CD4-positive, alpha-beta T cell (primary cell): ENCODE measurements around the gene KIF20A. TPM values are rescaled to one million over a fixed set of nuclear protein-coding genes. Genes with fewer than 3 reads are reported as not detected.
"Not testable (repeated sequence)": the region's sequence is repeated elsewhere in the genome, so short reads cannot be mapped to it uniquely, and the experiment has no call there.

Experiments
- ATAC-seq: fragments of 200-7000 bp; cut with Tn5 transposase; one replicate; pipeline ENCODE4 v1.10.0; 2022; ENCODE audit warnings: mild to moderate bottlenecking; ENCODE audit not compliant: poor library complexity
- CTCF ChIA-PET: fragments of 350-600 bp; sonication (Branson Sonifier 250); formaldehyde crosslinking; loops from one replicate; lab custom pipeline; 2021; ENCODE audit warnings: antibody characterized with exemption, inconsistent platforms; lab: Charles Lee
- POLR2A ChIA-PET: fragments of 350-600 bp; sonication (Branson Sonifier 250); formaldehyde crosslinking; loops from one replicate; lab custom pipeline; 2021; ENCODE audit warnings: antibody characterized with exemption, inconsistent platforms; lab: Charles Lee
- DNase-seq, 14 experiments: peaks; one replicate each; pipeline ENCODE4 v3.0.0-alpha.2; 2013 to 2020; ENCODE audit warnings: mixed read lengths in 2 of 14
- H3K27ac ChIP-seq, 2 donors: one replicate each; pipeline versions ENCODE4 v1.5.1 to v1.7.0; 2013; ENCODE audit warnings: low read length in 2 of 2, low read depth in 1 of 2, mild to moderate bottlenecking in 1 of 2
- H3K27me3 ChIP-seq, 2 experiments: 1 replicate in 1 of 2; 2 replicates in 1 of 2; pipeline versions ENCODE4 v1.6.1 to v1.7.0; 2013; ENCODE audit warnings: low read length in 2 of 2, control low read depth in 1 of 2, mild to moderate bottlenecking in 1 of 2, moderate library complexity in 1 of 2; ENCODE audit not compliant: insufficient read depth in 2 of 2, control insufficient read depth in 1 of 2
- H3K36me3 ChIP-seq: one replicate; pipeline ENCODE4 v1.6.1; 2013; ENCODE audit warnings: low read length, control low read depth; ENCODE audit not compliant: insufficient read depth
- H3K4me1 ChIP-seq: one replicate; pipeline ENCODE4 v1.6.1; 2013; ENCODE audit warnings: low read length, control low read depth; ENCODE audit not compliant: insufficient read depth
- H3K4me3 ChIP-seq: one replicate; pipeline ENCODE4 v1.5.1; 2013; ENCODE audit warnings: mild to moderate bottlenecking, low read length, moderate library complexity
- H3K9me3 ChIP-seq, 2 experiments: 1 replicate in 1 of 2; 2 replicates in 1 of 2; pipeline versions ENCODE4 v1.6.1 to v1.7.0; 2013; ENCODE audit warnings: low read length in 2 of 2, mild to moderate bottlenecking in 2 of 2, control low read depth in 1 of 2, moderate library complexity in 1 of 2; ENCODE audit not compliant: control insufficient read depth in 1 of 2, insufficient read depth in 1 of 2
- H3K27ac Mint-ChIP-seq: one replicate; pipeline ENCODE4 v1.8.0; 2020; ENCODE audit warnings: mixed read lengths
- H3K27me3 Mint-ChIP-seq: one replicate; pipeline ENCODE4 v1.8.0; 2021; ENCODE audit warnings: mixed read lengths
- H3K36me3 Mint-ChIP-seq: one replicate; pipeline ENCODE4 v1.8.0; 2021; ENCODE audit warnings: low read depth, mixed read lengths
- H3K4me1 Mint-ChIP-seq: one replicate; pipeline ENCODE4 v1.8.0; 2021; ENCODE audit warnings: low read depth, mixed read lengths
- H3K4me3 Mint-ChIP-seq: one replicate; pipeline ENCODE4 v1.8.0; 2020; ENCODE audit warnings: mild to moderate bottlenecking, mixed read lengths
- H3K9me3 Mint-ChIP-seq: one replicate; pipeline ENCODE4 v1.8.0; 2020; ENCODE audit warnings: mixed read lengths
- CTCF ChIP-seq: fragments of 200-600 bp; IDR thresholded peaks from one replicate; pipeline ENCODE4 v1.8.0; 2022; ENCODE audit warnings: antibody characterized with exemption, mild to moderate bottlenecking
- intact Hi-C, 2 experiments: fragments of 100-400 bp; cut with DNase I in 1 of 2; cut with micrococcal nuclease in 1 of 2; formaldehyde crosslinking; loops; one replicate each; pipeline versions ENCODE4 v1.15.1 to v1.9.0; 2023 to 2025; cut with DNase I, micrococcal nuclease
- total RNA-seq, 174 experiments: library from RNA in 2 of 174; stranded (reverse) in 2 of 174; gene quantifications; one replicate each; pipeline ENCODE4 v1.2.3 and lab custom pipeline; 2021 to 2026

KIF20A gene
- total RNA-seq, 2 experiments from 2014 or later: not detected

- H3K36me3 Mint-ChIP-seq: no peaks in the 10 kb centered on the region
- intact Hi-C loops: no loop called here
- H3K9me3 Mint-ChIP-seq: no peaks in the 10 kb centered on the region
- Histone ChIP-seq H3K27ac (no peak overlapping the region), H3K4me3 (no peak overlapping the region), H3K9me3 (no peaks in the 10 kb centered on the region), H3K36me3 (no peaks in the 10 kb centered on the region), H3K27me3 (peaks cover 3 to 7% of the 10 kb centered on the region in 2 experiments), H3K4me1 (peaks cover 3% of the 10 kb centered on the region)
- no peaks in the 10 kb centered on the region for H3K4me1 Mint-ChIP-seq
- no peak overlapping the region for H3K27ac Mint-ChIP-seq
- H3K27me3 Mint-ChIP-seq: peaks cover 25% of the 10 kb centered on the region
- ChIA-PET POLR2A (no interaction called here), CTCF (interaction anchor here (0.8 kb wide), 1 partner anchor 8 kb away, joined by 3 read pairs; no protein-coding TSS in a partner anchor)
- no peak overlapping the region for H3K4me3 Mint-ChIP-seq
- TF ChIP-seq CTCF: no peak
- ATAC-seq (no peak), DNase-seq (no peak)
Measured at GRCh38 chr5:138141734-138142133, 37.2 kb upstream of the KIF20A start.

GRCh38 chr5:138143578-138143977 lies 35.3 kb upstream of the KIF20A start:
- H3K4me3 ChIP-seq, DNase-seq, ATAC-seq, H3K4me1 Mint-ChIP-seq, H3K4me1 ChIP-seq, H3K36me3 ChIP-seq, H3K27me3 ChIP-seq, H3K9me3 Mint-ChIP-seq, H3K9me3 ChIP-seq, intact Hi-C loops, H3K27ac Mint-ChIP-seq, H3K4me3 Mint-ChIP-seq, H3K36me3 Mint-ChIP-seq, H3K27ac ChIP-seq: not testable (repeated sequence)
- CTCF ChIA-PET: interaction anchor here (1.2 kb wide), 1 partner anchor 10 kb away, joined by 4 read pairs; no protein-coding TSS in a partner anchor
- H3K27me3 Mint-ChIP-seq: peaks cover 16% of the 10 kb centered on the region
- POLR2A ChIA-PET: interaction anchor here (0.5 kb wide), 1 partner anchor 45 kb away, joined by 3 read pairs; no protein-coding TSS in a partner anchor

- H3K27me3 Mint-ChIP-seq: no peaks in the 10 kb centered on the region
- no peak overlapping the region for H3K4me3 ChIP-seq
- H3K27ac ChIP-seq: no peak overlapping the region
- intact Hi-C loops: no loop called here
- DNase-seq (no peak), ATAC-seq (no peak)
- H3K4me1 Mint-ChIP-seq: no peaks in the 10 kb centered on the region
- no peaks in the 10 kb centered on the region for H3K36me3 Mint-ChIP-seq
- H3K4me1 ChIP-seq: no peaks in the 10 kb centered on the region
- no peaks in the 10 kb centered on the region for H3K36me3 ChIP-seq
- no peak overlapping the region for H3K27ac Mint-ChIP-seq
- ChIA-PET CTCF (no interaction called here), POLR2A (no interaction called here)
- no peak overlapping the region for H3K4me3 Mint-ChIP-seq
- no peaks in the 10 kb centered on the region for H3K27me3 ChIP-seq
- no peaks in the 10 kb centered on the region for H3K9me3 Mint-ChIP-seq
- no peak for TF ChIP-seq CTCF
- no peaks in the 10 kb centered on the region for H3K9me3 ChIP-seq
Measured at GRCh38 chr5:138148811-138149210, 30.1 kb upstream of the KIF20A start.

- no peaks in the 10 kb centered on the region for H3K4me1 Mint-ChIP-seq
- H3K36me3 Mint-ChIP-seq: no peaks in the 10 kb centered on the region
- ATAC-seq (no peak), DNase-seq (no peak)
- H3K27me3 Mint-ChIP-seq: no peaks in the 10 kb centered on the region
- Histone ChIP-seq H3K9me3 (no peaks in the 10 kb centered on the region), H3K27ac (no peak overlapping the region), H3K4me1 (no peaks in the 10 kb centered on the region), H3K36me3 (no peaks in the 10 kb centered on the region), H3K4me3 (no peak overlapping the region), H3K27me3 (no peaks in the 10 kb centered on the region)
- CTCF ChIA-PET: no interaction called here
- intact Hi-C loops: no loop called here
- H3K9me3 Mint-ChIP-seq: no peaks in the 10 kb centered on the region
- POLR2A ChIA-PET: no interaction called here
- H3K4me3 Mint-ChIP-seq: no peak overlapping the region
- TF ChIP-seq CTCF: no peak
- no peak overlapping the region for H3K27ac Mint-ChIP-seq
Measured at GRCh38 chr5:138149530-138149929, 29.4 kb upstream of the KIF20A start.

GRCh38 chr5:138155977-138156376 lies 22.9 kb upstream of the KIF20A start:
- CTCF ChIA-PET, H3K4me3 ChIP-seq, H3K27ac Mint-ChIP-seq, H3K27me3 Mint-ChIP-seq, intact Hi-C loops, H3K27me3 ChIP-seq, DNase-seq, H3K4me3 Mint-ChIP-seq, POLR2A ChIA-PET, H3K4me1 Mint-ChIP-seq, H3K9me3 Mint-ChIP-seq, H3K9me3 ChIP-seq, H3K27ac ChIP-seq, H3K4me1 ChIP-seq, ATAC-seq: not testable (repeated sequence)
- peaks cover 49% of the 10 kb centered on the region for H3K36me3 Mint-ChIP-seq
- H3K36me3 ChIP-seq: peaks cover 42% of the 10 kb centered on the region
